ENCODE data around the gene EPHX1.

GRCh38 chr1:225878282-225878681 is 68.4 kb downstream of the EPHX1 start:
- no peak for TF ChIP-seq CTCF (IDR thresholded peaks at IDR 0.05; ENCODE audit: low read depth, low read length, missing input control)
- no peak for TF ChIP-seq SP1 (IDR thresholded peaks at IDR 0.05)

Measured in liver (tissue), 3 donors.